Measurements from ENCODE around the gene SCYGR8.
"Not testable (repeated sequence)": the region's sequence is repeated elsewhere in the genome, so short reads cannot be mapped to it uniquely, and the experiment has no call there.

SCYGR8 gene

DNA sequence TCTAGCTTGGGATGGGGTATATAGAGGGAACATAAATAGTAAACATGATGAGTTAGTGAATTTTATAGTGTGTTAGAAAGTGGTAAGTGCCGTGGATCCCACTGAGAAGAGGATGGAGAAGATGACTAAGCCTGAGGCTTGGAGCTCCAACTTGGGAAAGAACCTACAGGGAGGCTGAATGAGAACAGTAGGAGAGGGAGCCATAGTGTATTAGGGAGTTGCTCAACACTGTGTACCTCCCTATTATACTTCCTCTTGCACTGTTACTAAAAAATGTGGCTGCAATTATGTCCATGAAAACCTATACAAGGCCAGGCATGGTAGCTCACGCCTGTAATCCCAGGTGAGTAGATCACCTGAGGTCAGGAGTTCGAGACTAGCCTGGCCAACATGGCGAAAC is 25.0 kb upstream of the SCYGR8 start:
- Histone ChIP-seq H3K9ac (ENCODE audit: low read length) (no peak overlapping the region), H3K18ac (ENCODE audit: low read length) (no peak overlapping the region), H3K27me3 (ENCODE audit: insufficient read depth, low read length) (no peaks in the 10 kb centered on the region), H3K36me3 (ENCODE audit: control insufficient read depth in 1 of 2, insufficient read depth in 2 of 2, low read length in 2 of 2) (no peaks in the 10 kb centered on the region), H4K8ac (ENCODE audit: low read depth, low read length) (no peak overlapping the region), H2BK120ac (ENCODE audit: insufficient read depth, low read length, poor library complexity) (no peak overlapping the region), H3K23ac (ENCODE audit: low read length) (no peak overlapping the region), H3K14ac (ENCODE audit: low read length) (no peak overlapping the region), H2AK5ac (ENCODE audit: low read length) (no peak overlapping the region), H3K79me2 (ENCODE audit: control insufficient read depth, insufficient read depth, low read length, poor library complexity) (no peaks in the 10 kb centered on the region), H3K4me3 (ENCODE audit: low read depth, low read length) (no peak overlapping the region), H3K79me1 (ENCODE audit: low read length) (peaks cover 3% of the 10 kb centered on the region), H3K27ac (ENCODE audit: low read depth, low read length) (no peak overlapping the region), H2BK5ac (ENCODE audit: low read depth, low read length, poor library complexity) (no peak overlapping the region), H4K91ac (ENCODE audit: low read depth, low read length) (no peak overlapping the region), H2AFZ (ENCODE audit: insufficient read depth, low read length, poor library complexity) (no peak overlapping the region), H3K4me1 (ENCODE audit: control insufficient read depth in 1 of 2, insufficient read depth in 2 of 2, low read length in 2 of 2) (peaks cover 0 to 4% of the 10 kb centered on the region in 2 experiments), H3K9me3 (ENCODE audit: insufficient read depth, low read depth, low read length) (no peaks in the 10 kb centered on the region), H2BK12ac (ENCODE audit: low read length) (no peak overlapping the region), H3K4ac (ENCODE audit: low read depth, low read length) (no peak overlapping the region), H4K12ac (ENCODE audit: low read depth, low read length) (no peak overlapping the region), H3K4me2 (ENCODE audit: low read length) (no peak overlapping the region)
- DNase-seq, result no peak
- no CpG with 5 or more reads among the region's 4 CpGs for WGBS (ENCODE audit: extremely low coverage, insufficient coverage, insufficient read length)

DNA sequence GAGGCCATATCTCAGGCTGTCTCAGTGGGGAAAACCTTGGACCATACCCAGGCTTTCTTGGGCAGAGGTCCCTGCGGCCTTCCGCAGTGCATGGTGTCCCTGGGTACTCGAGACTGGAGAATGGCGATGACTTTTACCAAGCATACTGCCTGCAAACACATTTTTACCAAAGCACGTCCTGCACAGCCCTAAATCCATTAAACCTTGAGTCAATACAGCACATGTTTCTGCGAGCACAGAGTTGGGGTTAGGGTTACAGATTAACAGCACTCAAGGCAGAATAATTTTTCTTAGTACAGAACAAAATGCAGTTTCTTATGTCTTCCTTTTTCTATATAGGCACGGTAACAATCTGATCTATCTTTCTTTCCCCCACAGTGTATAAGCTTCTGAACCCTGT is 22.9 kb upstream of the SCYGR8 start:
- not testable (repeated sequence) for H2BK12ac ChIP-seq (ENCODE audit: low read length); H3K4ac ChIP-seq (ENCODE audit: low read depth, low read length); H4K91ac ChIP-seq (ENCODE audit: low read depth, low read length); H3K4me3 ChIP-seq (ENCODE audit: low read depth, low read length); H3K9ac ChIP-seq (ENCODE audit: low read length); H2BK5ac ChIP-seq (ENCODE audit: low read depth, low read length, poor library complexity); H4K12ac ChIP-seq (ENCODE audit: low read depth, low read length); H3K27ac ChIP-seq (ENCODE audit: low read depth, low read length); DNase-seq; H3K9me3 ChIP-seq (ENCODE audit: insufficient read depth, low read depth, low read length); H3K27me3 ChIP-seq (ENCODE audit: insufficient read depth, low read length); H2AK5ac ChIP-seq (ENCODE audit: low read length); H3K4me1 ChIP-seq (ENCODE audit: control insufficient read depth in 1 of 2, insufficient read depth in 2 of 2, low read length in 2 of 2); H3K18ac ChIP-seq (ENCODE audit: low read length); H3K23ac ChIP-seq (ENCODE audit: low read length); H3K79me1 ChIP-seq (ENCODE audit: low read length); H3K79me2 ChIP-seq (ENCODE audit: control insufficient read depth, insufficient read depth, low read length, poor library complexity); H3K14ac ChIP-seq (ENCODE audit: low read length); H2AFZ ChIP-seq (ENCODE audit: insufficient read depth, low read length, poor library complexity); H4K8ac ChIP-seq (ENCODE audit: low read depth, low read length); H3K36me3 ChIP-seq (ENCODE audit: control insufficient read depth in 1 of 2, insufficient read depth in 2 of 2, low read length in 2 of 2); H2BK120ac ChIP-seq (ENCODE audit: insufficient read depth, low read length, poor library complexity); H3K4me2 ChIP-seq (ENCODE audit: low read length)
- WGBS (ENCODE audit: extremely low coverage, insufficient coverage, insufficient read length), result no CpG with 5 or more reads among the region's 7 CpGs

DNA sequence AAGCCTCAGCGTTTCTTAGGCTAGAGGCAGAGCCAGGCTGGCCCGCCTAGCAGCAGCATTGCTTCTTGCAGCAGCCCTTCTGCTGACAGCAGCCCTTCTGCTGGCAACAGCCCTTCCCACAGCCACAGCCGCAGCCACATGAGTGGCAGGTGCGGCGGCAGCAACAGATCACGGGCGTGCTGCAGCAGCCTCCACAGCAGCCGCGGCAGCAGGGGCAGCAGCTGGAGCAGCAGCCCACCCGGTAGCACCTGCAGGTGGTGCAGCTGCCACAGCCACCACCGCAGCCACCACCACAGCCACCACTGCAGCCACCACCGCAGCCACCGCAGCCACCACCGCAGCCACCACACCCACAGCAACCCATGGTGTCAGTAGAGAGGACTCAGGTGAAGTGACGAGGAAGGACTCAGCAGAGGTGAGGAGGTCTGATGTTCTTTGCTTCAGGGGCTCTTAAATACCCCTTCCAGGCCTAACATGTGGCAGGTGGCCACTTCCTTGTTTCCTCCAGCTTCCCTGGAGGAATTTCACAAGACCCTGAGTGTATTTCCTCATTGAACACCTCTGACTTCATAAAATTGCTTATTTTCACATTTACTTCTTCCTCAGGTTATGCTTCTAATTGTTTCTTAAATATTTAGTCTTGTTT is 21.2 kb upstream of the SCYGR8 start, which contains the start of gene SCYGR6:
Gene SCYGR6 (minus strand): TSS at position 364 of the 646 bp plus-strand sequence. CDS start 0 bp downstream, at position 364.
- H2AFZ ChIP-seq (ENCODE audit: insufficient read depth, low read length, poor library complexity), result no peak within 1 kb of the TSS
- no peaks in the 10 kb centered on the region for H3K79me2 ChIP-seq (ENCODE audit: control insufficient read depth, insufficient read depth, low read length, poor library complexity)
- no peak within 1 kb of the TSS for H2BK12ac ChIP-seq (ENCODE audit: low read length)
- H3K4me3 ChIP-seq (ENCODE audit: low read depth, low read length), result no peak within 1 kb of the TSS
- no peaks in the 10 kb centered on the region for H3K27me3 ChIP-seq (ENCODE audit: insufficient read depth, low read length)
- no peaks in the 10 kb centered on the region for H3K4me1 ChIP-seq (ENCODE audit: control insufficient read depth in 1 of 2, insufficient read depth in 2 of 2, low read length in 2 of 2)
- no peak within 1 kb of the TSS for H3K9ac ChIP-seq (ENCODE audit: low read length)
- H3K18ac ChIP-seq (ENCODE audit: low read length), result no peak within 1 kb of the TSS
- H3K14ac ChIP-seq (ENCODE audit: low read length), result no peak within 1 kb of the TSS
- H2BK5ac ChIP-seq (ENCODE audit: low read depth, low read length, poor library complexity), result no peak within 1 kb of the TSS
- H4K8ac ChIP-seq (ENCODE audit: low read depth, low read length), result no peak within 1 kb of the TSS
- DNase-seq, result peak in 1 of 2 donors; percentile 21
- H3K23ac ChIP-seq (ENCODE audit: low read length), result no peak within 1 kb of the TSS
- H3K27ac ChIP-seq (ENCODE audit: low read depth, low read length), result no peak within 1 kb of the TSS
- H4K91ac ChIP-seq (ENCODE audit: low read depth, low read length), result no peak within 1 kb of the TSS
- H3K4me2 ChIP-seq (ENCODE audit: low read length), result no peak within 1 kb of the TSS
- no peak within 1 kb of the TSS for H3K4ac ChIP-seq (ENCODE audit: low read depth, low read length)
- WGBS (ENCODE audit: extremely low coverage, insufficient coverage, insufficient read length), result no CpG with 5 or more reads among the region's 15 CpGs
- H4K12ac ChIP-seq (ENCODE audit: low read depth, low read length), result no peak within 1 kb of the TSS
- H3K36me3 ChIP-seq (ENCODE audit: control insufficient read depth in 1 of 2, insufficient read depth in 2 of 2, low read length in 2 of 2), result no peaks in the 10 kb centered on the region
- no peak within 1 kb of the TSS for H2AK5ac ChIP-seq (ENCODE audit: low read length)
- no peaks in the 10 kb centered on the region for H3K9me3 ChIP-seq (ENCODE audit: insufficient read depth, low read depth, low read length)
- H2BK120ac ChIP-seq (ENCODE audit: insufficient read depth, low read length, poor library complexity), result no peak within 1 kb of the TSS
- no peaks in the 10 kb centered on the region for H3K79me1 ChIP-seq (ENCODE audit: low read length)

DNA sequence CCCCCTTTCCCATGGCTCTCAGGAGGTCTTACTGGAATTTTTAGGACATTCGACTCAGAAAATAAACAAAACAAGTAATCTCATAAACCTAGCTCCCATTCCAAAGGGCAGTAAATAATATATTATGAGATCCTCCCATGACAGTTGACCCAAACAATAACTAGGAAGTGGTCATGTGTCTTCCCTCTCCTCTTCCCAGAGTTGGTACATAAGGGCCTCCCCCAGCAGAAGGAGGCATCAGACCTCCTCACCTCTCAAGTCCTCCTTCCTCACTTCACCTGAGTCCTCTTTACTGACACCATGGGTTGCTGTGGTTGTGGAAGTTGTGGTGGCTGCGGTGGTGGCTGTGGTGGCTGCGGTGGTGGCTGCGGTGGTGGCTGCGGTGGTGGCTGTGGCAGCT is 17.7 kb upstream of the SCYGR8 start, which contains the start of gene SCYGR7:
Gene SCYGR7 (plus strand): TSS at position 301 of the 400 bp plus-strand sequence. CDS start 0 bp downstream, at position 301.
- Histone ChIP-seq H3K9me3 (ENCODE audit: insufficient read depth, low read depth, low read length) (no peaks in the 10 kb centered on the region), H2BK12ac (ENCODE audit: low read length) (no peak within 1 kb of the TSS), H3K18ac (ENCODE audit: low read length) (no peak within 1 kb of the TSS), H3K4me3 (ENCODE audit: low read depth, low read length) (no peak within 1 kb of the TSS), H2BK5ac (ENCODE audit: low read depth, low read length, poor library complexity) (no peak within 1 kb of the TSS), H3K4ac (ENCODE audit: low read depth, low read length) (no peak within 1 kb of the TSS), H3K4me1 (ENCODE audit: control insufficient read depth in 1 of 2, insufficient read depth in 2 of 2, low read length in 2 of 2) (no peaks in the 10 kb centered on the region), H2AK5ac (ENCODE audit: low read length) (no peak within 1 kb of the TSS), H2AFZ (ENCODE audit: insufficient read depth, low read length, poor library complexity) (no peak within 1 kb of the TSS), H4K91ac (ENCODE audit: low read depth, low read length) (no peak within 1 kb of the TSS), H3K9ac (ENCODE audit: low read length) (no peak within 1 kb of the TSS), H3K79me1 (ENCODE audit: low read length) (no peaks in the 10 kb centered on the region), H3K27ac (ENCODE audit: low read depth, low read length) (no peak within 1 kb of the TSS), H3K14ac (ENCODE audit: low read length) (no peak within 1 kb of the TSS), H3K79me2 (ENCODE audit: control insufficient read depth, insufficient read depth, low read length, poor library complexity) (no peaks in the 10 kb centered on the region), H3K4me2 (ENCODE audit: low read length) (no peak within 1 kb of the TSS), H3K36me3 (ENCODE audit: control insufficient read depth in 1 of 2, insufficient read depth in 2 of 2, low read length in 2 of 2) (no peaks in the 10 kb centered on the region), H4K12ac (ENCODE audit: low read depth, low read length) (no peak within 1 kb of the TSS), H2BK120ac (ENCODE audit: insufficient read depth, low read length, poor library complexity) (no peak within 1 kb of the TSS), H3K27me3 (ENCODE audit: insufficient read depth, low read length) (no peaks in the 10 kb centered on the region), H3K23ac (ENCODE audit: low read length) (no peak within 1 kb of the TSS), H4K8ac (ENCODE audit: low read depth, low read length) (no peak within 1 kb of the TSS)
- DNase-seq, result no peak
- whole genome bisulfite sequencing (ENCODE audit: extremely low coverage, insufficient coverage, insufficient read length), result no CpG with 5 or more reads among the region's 5 CpGs

Data from trophoblast cell (in vitro differentiated cells and primary cell).